Activated CD8-positive, alpha-beta memory T cell treated with anti-CD3 and anti-CD28 coated beads for 1 hour (primary cell): ENCODE results near the gene ACR.

Experiments
- DNase-seq, 2 donors: peaks; one replicate each; pipeline ENCODE4 v3.0.0-alpha.2; 2020; ENCODE audit warnings: low read depth in 1 of 2; ENCODE audit errors: extremely low read depth in 1 of 2

The ACR gene

GRCh38 chr22:50702821-50703725, 34.9 kb upstream of the ACR start:
- DNase-seq: no peak

GRCh38 chr22:50703726-50704509, 34.1 kb upstream of the ACR start:
- no peak for DNase-seq

- no peak for DNase-seq
Observed at GRCh38 chr22:50704510-50705218, 33.3 kb upstream of the ACR start.

GRCh38 chr22:50705219-50705691, 32.7 kb upstream of the ACR start:
- DNase-seq: no peak

GRCh38 chr22:50705851-50706351, 32.1 kb upstream of the ACR start:
- DNase-seq: no peak

- no peak for DNase-seq
Observed at GRCh38 chr22:50706481-50707125, 31.4 kb upstream of the ACR start.

- DNase-seq: no peak
Observed at GRCh38 chr22:50708474-50708873, 29.5 kb upstream of the ACR start.

GRCh38 chr22:50708996-50709395, 29.0 kb upstream of the ACR start:
- no peak for DNase-seq

- DNase-seq: no peak
Observed at GRCh38 chr22:50710221-50710620, 27.8 kb upstream of the ACR start.

GRCh38 chr22:50710886-50711285, 27.1 kb upstream of the ACR start:
- no peak for DNase-seq

- DNase-seq: no peak
Observed at GRCh38 chr22:50711446-50712340, 26.3 kb upstream of the ACR start.

GRCh38 chr22:50712341-50713007, 25.5 kb upstream of the ACR start:
- DNase-seq: no peak

- no peak for DNase-seq
Observed at GRCh38 chr22:50713008-50713385, 25.0 kb upstream of the ACR start.

GRCh38 chr22:50713571-50714056, 24.4 kb upstream of the ACR start:
- no peak for DNase-seq

- no peak for DNase-seq
Observed at GRCh38 chr22:50714150-50714549, 23.9 kb upstream of the ACR start.

GRCh38 chr22:50714631-50715179, 23.3 kb upstream of the ACR start:
- DNase-seq: no peak

- no peak for DNase-seq
Observed at GRCh38 chr22:50715250-50715649, 22.8 kb upstream of the ACR start.

GRCh38 chr22:50715776-50716175, 22.2 kb upstream of the ACR start:
- DNase-seq: no peak
